PC-9 (cell line): ENCODE results near the gene LIMCH1. TPM values are rescaled to one million over a fixed set of nuclear protein-coding genes. Genes with fewer than 3 reads are reported as not detected.

Source experiments
- BruUV-seq: library from RNA; stranded (reverse); fragments of 400-500 nt; replicated peaks from 2 replicates; lab custom pipeline; 2021; lab: Mats Ljungman, UMichigan
- CTCF ChIA-PET: fragments of 300-600 bp; sonication (Branson Sonifier 250); formaldehyde crosslinking; loops from one replicate; lab custom pipeline; 2022; ENCODE audit warnings: antibody characterized with exemption; lab: Charles Lee
- POLR2A ChIA-PET: fragments of 300-600 bp; sonication (Branson Sonifier 250); formaldehyde crosslinking; loops from one replicate; lab custom pipeline; 2022; ENCODE audit warnings: antibody characterized with exemption; ENCODE audit not compliant: unreplicated experiment; lab: Charles Lee
- DNase-seq, 2 experiments: peaks; one replicate each; pipeline versions ENCODE4 v3.0.0 to v3.0.0-alpha.2; 2015 to 2022; ENCODE audit warnings: mixed read lengths in 1 of 2
- H2AFZ ChIP-seq: fragments of 200-600 bp; sonication (generic); 2 replicates; pipeline ENCODE4 v1.8.1; 2017; ENCODE audit warnings: antibody characterized with exemption
- H3F3A ChIP-seq: fragments of 200-600 bp; sonication (generic); 2 replicates; pipeline ENCODE4 v1.8.1; 2017; ENCODE audit warnings: antibody characterized with exemption, mild to moderate bottlenecking, low read depth; ENCODE audit not compliant: insufficient read depth
- H3K27ac ChIP-seq: fragments of 200-600 bp; sonication (generic); 2 replicates; pipeline ENCODE4 v1.6.1; 2016; ENCODE audit warnings: mixed run types
- H3K27me3 ChIP-seq: fragments of 200-600 bp; sonication (generic); 2 replicates; pipeline ENCODE4 v1.6.1; 2016; ENCODE audit warnings: low read depth, mixed run types; ENCODE audit not compliant: insufficient read depth
- H3K36me3 ChIP-seq: fragments of 200-600 bp; sonication (generic); 2 replicates; pipeline ENCODE4 v1.6.1; 2016; ENCODE audit warnings: low read depth, mixed run types
- H3K4me1 ChIP-seq: fragments of 200-600 bp; sonication (generic); replicated peaks from 2 replicates; pipeline ENCODE4 v1.6.1; 2016; ENCODE audit warnings: mixed run types; ENCODE audit not compliant: insufficient read depth
- H3K4me2 ChIP-seq: fragments of 200-600 bp; sonication (generic); 2 replicates; pipeline ENCODE4 v1.6.1; 2017; ENCODE audit warnings: mixed run types
- H3K4me3 ChIP-seq: fragments of 200-600 bp; sonication (generic); 2 replicates; pipeline ENCODE4 v1.6.1; 2016; ENCODE audit warnings: mixed run types
- H3K79me2 ChIP-seq: fragments of 200-600 bp; sonication (generic); 2 replicates; pipeline ENCODE4 v1.6.1; 2017; ENCODE audit warnings: low read depth, mixed run types
- H3K9me2 ChIP-seq: fragments of 200-600 bp; sonication (generic); 2 replicates; pipeline ENCODE4 v1.8.1; 2017; ENCODE audit warnings: mild to moderate bottlenecking; ENCODE audit not compliant: insufficient read depth
- H3K9me3 ChIP-seq: fragments of 200-600 bp; sonication (generic); 2 replicates; pipeline ENCODE4 v1.8.1; 2016; ENCODE audit warnings: low read depth; ENCODE audit not compliant: insufficient read depth
- H4K20me1 ChIP-seq: fragments of 200-600 bp; sonication (generic); 2 replicates; pipeline ENCODE4 v1.8.1; 2017; ENCODE audit not compliant: insufficient read depth
- CTCF ChIP-seq: fragments of 200-600 bp; sonication (generic); conservative IDR thresholded peaks from 2 replicates; pipeline ENCODE4 v1.6.1; 2017; ENCODE audit warnings: mixed run types, antibody characterized with exemption, mild to moderate bottlenecking, moderate library complexity
- EZH2 ChIP-seq: fragments of 200-600 bp; sonication (generic); IDR thresholded peaks from 2 replicates; pipeline ENCODE4 v1.8.0; 2017; ENCODE audit warnings: antibody characterized with exemption, low read depth
- intact Hi-C: fragments of 100-400 bp; cut with micrococcal nuclease; formaldehyde crosslinking; loops from one replicate; pipeline ENCODE4 v1.10.0; 2022; ENCODE audit not compliant: unreplicated experiment
- total RNA-seq: library from RNA; stranded (reverse); gene quantifications from 2 replicates; pipeline ENCODE4 v1.2.3, GENCODE V29; 2021

Gene LIMCH1
- total RNA-seq, 1 experiment from 2014 or later = 339 TPM

- no peak overlapping the region for H3K4me3 ChIP-seq
- TF ChIP-seq CTCF (no peak), EZH2 (no peak)
- peaks cover 18% of the 10 kb centered on the region; the same call in 1 of the 2 replicates for H3K27me3 ChIP-seq
- no peaks in the 10 kb centered on the region for H3K36me3 ChIP-seq
- H3F3A ChIP-seq = no peaks in the 10 kb centered on the region
- POLR2A ChIA-PET = interaction anchor here (0.6 kb wide), 1 partner anchor 87 kb away, joined by 3 read pairs; no protein-coding TSS in a partner anchor
- H3K79me2 ChIP-seq = no peaks in the 10 kb centered on the region
- H3K9me2 ChIP-seq = no peaks in the 10 kb centered on the region
- H3K9me3 ChIP-seq = peaks cover 12% of the 10 kb centered on the region; the same call in 1 of the 2 replicates
- intact Hi-C loops = no loop called here
- no peak overlapping the region for H3K27ac ChIP-seq
- CTCF ChIA-PET = interaction anchor here (0.6 kb wide), 1 partner anchor 33 kb away, joined by 3 read pairs; no protein-coding TSS in a partner anchor
- H3K4me1 ChIP-seq = no peaks in the 10 kb centered on the region
- BruUV-seq = no TSS peak
- no peak overlapping the region for H2AFZ ChIP-seq
- DNase-seq = no peak
- no peak overlapping the region for H3K4me2 ChIP-seq
- no peaks in the 10 kb centered on the region for H4K20me1 ChIP-seq
These were observed 190.1 kb downstream of the LIMCH1 start for GRCh38 chr4:41727861-41728572.

- DNase-seq = no peak
- TF ChIP-seq CTCF = no peak
- no peak for TF ChIP-seq EZH2
- Histone ChIP-seq H3F3A (no peaks in the 10 kb centered on the region), H3K4me1 (no peaks in the 10 kb centered on the region), H2AFZ (no peak overlapping the region), H3K4me2 (no peak overlapping the region), H3K4me3 (no peak overlapping the region), H3K27me3 (peaks cover 18% of the 10 kb centered on the region; the same call in 1 of the 2 replicates), H3K36me3 (no peaks in the 10 kb centered on the region), H3K9me2 (no peaks in the 10 kb centered on the region), H3K27ac (no peak overlapping the region), H3K79me2 (no peaks in the 10 kb centered on the region), H4K20me1 (no peaks in the 10 kb centered on the region), H3K9me3 (peaks cover 12% of the 10 kb centered on the region; the same call in 1 of the 2 replicates)
- no TSS peak for BruUV-seq
- CTCF ChIA-PET = interaction anchor here (0.6 kb wide), 1 partner anchor 32 kb away, joined by 3 read pairs; no protein-coding TSS in a partner anchor
- intact Hi-C loops = no loop called here
- POLR2A ChIA-PET = no interaction called here
These were observed 190.6 kb downstream of the LIMCH1 start for GRCh38 chr4:41728573-41728913.

GRCh38 chr4:41731569-41732126, 193.7 kb downstream of the LIMCH1 start:
- ChIA-PET CTCF (no interaction called here), POLR2A (no interaction called here)
- no peaks in the 10 kb centered on the region for H4K20me1 ChIP-seq
- no peaks in the 10 kb centered on the region for H3K4me1 ChIP-seq
- no peak overlapping the region for H2AFZ ChIP-seq
- intact Hi-C loops = no loop called here
- H3K79me2 ChIP-seq = no peaks in the 10 kb centered on the region
- H3K4me2 ChIP-seq = no peak overlapping the region
- TF ChIP-seq CTCF (no peak), EZH2 (no peak)
- DNase-seq = no peak
- H3K27ac ChIP-seq = no peak overlapping the region
- H3K27me3 ChIP-seq = peaks cover 23% of the 10 kb centered on the region; the same call in 1 of the 2 replicates
- H3K36me3 ChIP-seq = no peaks in the 10 kb centered on the region
- no TSS peak for BruUV-seq
- H3K9me2 ChIP-seq = no peaks in the 10 kb centered on the region
- H3F3A ChIP-seq = no peaks in the 10 kb centered on the region
- H3K4me3 ChIP-seq = no peak overlapping the region
- H3K9me3 ChIP-seq = 0 out of 2 replicates have a peak, but pooled peaks cover 3% of the 10 kb centered on the region
